GM04503 (cell line): ENCODE data around the gene MSH3.
"Not testable (repeated sequence)": the region's sequence is repeated elsewhere in the genome, so short reads cannot be mapped to it uniquely, and the experiment has no call there.

Experiments
- DNase-seq: peaks from one replicate; pipeline ENCODE4 v3.0.0-alpha.2; 2012; ENCODE audit warnings: low read depth

The MSH3 gene

DNA sequence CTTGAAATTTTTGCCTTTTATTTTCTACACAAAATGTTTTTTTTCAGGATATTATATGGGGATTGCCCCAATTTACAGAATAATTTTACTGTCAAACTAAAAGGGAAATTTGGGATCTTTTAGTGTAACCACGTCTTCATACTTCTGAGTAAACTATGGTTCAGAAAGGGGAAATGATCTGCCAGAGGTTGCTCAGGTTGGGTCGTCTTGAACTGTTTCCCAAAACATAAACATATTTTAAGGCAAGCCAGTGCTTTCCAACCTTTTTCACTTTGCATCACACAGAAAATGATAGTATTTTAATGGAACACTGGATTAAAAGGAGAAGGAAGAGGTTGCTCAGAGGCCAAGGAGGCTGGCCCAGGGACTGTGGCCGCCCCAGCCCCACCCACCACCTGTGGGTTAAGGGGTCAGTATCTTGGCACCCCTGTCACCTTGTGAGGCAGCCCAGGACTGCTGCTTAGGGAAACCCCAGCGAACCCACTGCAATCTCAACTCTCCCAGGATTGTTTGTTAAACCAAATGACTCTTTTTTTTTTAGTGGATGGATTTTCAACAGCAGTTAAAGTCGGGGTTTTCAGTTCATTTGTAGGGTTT, 143.1 kb downstream of the MSH3 start:
- no peak for DNase-seq

DNA sequence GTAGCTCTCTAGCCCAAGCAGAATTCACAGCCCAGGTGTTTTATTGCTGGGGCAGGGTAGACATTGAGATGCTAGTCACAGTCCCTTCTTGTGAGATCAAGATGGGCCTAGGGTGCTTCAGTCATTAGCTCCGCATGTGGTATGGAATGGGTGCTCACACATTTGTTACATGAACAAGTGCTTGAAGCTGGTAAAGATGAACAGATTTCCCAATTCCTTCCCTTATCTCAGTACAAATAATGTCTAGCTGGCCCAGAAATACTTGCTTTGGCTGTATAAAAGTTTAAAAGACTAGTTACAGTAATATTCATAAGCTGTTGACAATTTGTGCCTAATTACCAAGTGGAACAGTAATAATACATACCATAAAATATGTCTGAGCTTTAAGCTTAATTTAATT, 143.7 kb downstream of the MSH3 start:
- DNase-seq, result no peak

- DNase-seq, result no peak
These were observed 144.2 kb downstream of the MSH3 start for GRCh38 chr5:80798633-80799032.

DNA sequence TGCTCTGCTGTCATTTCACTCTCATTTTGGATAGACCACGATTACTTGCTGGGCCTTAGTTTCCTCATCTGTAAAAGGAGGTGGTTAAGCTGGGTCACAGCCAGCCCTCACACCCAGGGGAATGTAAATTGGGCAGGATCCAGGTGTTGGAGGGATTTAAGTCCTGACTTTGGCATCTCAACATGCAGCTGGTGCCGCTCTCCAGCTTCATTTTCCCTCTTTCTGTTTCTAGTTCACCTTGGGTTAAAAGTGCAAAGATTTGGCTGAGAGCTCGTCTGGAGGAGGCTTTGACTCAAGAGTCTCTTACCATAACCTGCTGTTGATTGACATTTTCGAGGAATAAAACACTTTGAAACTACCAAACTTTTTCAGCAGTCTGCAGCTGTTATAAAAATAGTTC, 144.6 kb downstream of the MSH3 start:
- no peak for DNase-seq

GRCh38 chr5:80799573-80799972, 145.1 kb downstream of the MSH3 start:
- no peak for DNase-seq

- no peak for DNase-seq
These were observed 149.9 kb downstream of the MSH3 start for GRCh38 chr5:80804332-80804731.

DNA sequence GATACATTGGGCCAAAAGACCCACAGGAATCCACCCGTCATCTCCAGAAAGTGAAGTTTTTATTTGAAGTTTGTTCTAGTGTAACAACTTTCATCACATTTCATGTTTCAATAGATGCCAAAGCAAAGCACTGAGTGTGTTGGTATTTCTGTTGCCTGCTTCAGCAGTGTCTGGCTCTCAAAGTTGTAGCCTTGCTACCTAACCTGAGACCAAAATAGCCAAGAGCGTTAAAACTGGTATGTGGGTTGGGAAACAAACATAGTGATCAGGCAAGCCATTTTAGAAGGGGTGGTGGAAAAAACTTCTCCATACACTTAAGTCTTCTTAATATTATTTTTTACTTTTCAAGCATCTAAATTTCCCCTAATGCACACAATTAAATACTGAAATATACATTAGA, 150.6 kb downstream of the MSH3 start:
- no peak for DNase-seq

GRCh38 chr5:80806929-80807328, 152.5 kb downstream of the MSH3 start:
- DNase-seq, result no peak

DNA sequence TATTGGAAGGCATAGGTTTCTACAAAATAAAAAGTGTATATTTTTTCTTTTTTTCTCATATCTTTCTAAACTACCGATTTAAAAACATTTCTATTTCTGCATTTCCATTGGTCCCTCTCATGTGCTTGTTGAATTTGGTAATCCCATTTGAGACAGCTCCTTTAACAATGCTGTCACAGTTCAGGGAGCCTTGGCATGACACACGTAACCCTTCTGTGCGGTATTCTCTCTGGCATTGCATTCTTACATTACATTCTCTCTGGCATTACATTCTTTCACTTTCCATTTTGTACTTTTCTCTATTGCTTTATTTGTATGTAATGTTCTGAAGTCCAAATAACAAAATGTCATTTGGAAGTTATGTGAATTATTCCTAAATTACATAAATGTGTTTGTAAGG, 155.0 kb downstream of the MSH3 start:
- no peak for DNase-seq

- no peak for DNase-seq
These were observed 156.0 kb downstream of the MSH3 start for GRCh38 chr5:80810425-80810824.

DNA sequence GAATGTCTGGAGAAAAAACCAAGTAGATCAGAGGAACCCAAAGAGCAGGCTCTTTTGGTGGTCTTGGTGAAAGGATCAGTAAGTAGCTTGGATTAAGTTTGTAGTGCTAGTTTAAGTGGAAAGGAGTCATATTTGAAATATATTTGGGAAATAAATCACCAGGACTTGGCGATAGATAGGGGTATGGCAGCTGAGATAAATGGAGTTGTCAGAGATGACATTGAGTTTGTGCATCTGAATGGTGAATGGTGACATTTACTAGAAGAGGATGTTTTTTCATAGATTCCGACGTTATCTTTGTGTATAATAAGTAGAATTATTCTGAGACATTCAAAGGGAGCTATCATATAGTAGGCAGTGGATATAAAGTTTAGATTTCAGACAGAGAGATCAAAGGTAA, 162.1 kb downstream of the MSH3 start:
- no peak for DNase-seq

- DNase-seq, result no peak
These were observed 166.2 kb downstream of the MSH3 start for GRCh38 chr5:80820685-80821084.

DNA sequence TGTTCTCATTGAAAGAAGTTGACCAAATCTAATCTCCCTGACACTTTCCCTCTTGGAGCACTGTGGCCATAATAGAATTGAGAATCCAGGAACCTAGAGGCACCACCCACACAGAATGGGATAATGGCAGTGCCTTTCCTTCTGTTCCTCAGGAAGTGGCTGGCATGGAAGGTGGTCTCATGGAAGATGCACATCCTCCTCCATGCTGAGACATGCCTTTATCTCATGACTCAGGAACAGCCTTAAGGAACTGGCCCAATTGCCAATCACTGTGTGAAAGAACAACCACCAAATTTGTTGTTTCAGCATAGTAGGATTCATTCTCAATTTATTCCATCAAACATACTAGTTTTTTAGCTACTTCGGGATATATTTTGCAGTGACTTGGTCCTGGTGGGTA, 168.2 kb downstream of the MSH3 start:
- DNase-seq, result no peak

GRCh38 chr5:80824159-80824558, 169.7 kb downstream of the MSH3 start:
- not testable (repeated sequence) for DNase-seq

DNA sequence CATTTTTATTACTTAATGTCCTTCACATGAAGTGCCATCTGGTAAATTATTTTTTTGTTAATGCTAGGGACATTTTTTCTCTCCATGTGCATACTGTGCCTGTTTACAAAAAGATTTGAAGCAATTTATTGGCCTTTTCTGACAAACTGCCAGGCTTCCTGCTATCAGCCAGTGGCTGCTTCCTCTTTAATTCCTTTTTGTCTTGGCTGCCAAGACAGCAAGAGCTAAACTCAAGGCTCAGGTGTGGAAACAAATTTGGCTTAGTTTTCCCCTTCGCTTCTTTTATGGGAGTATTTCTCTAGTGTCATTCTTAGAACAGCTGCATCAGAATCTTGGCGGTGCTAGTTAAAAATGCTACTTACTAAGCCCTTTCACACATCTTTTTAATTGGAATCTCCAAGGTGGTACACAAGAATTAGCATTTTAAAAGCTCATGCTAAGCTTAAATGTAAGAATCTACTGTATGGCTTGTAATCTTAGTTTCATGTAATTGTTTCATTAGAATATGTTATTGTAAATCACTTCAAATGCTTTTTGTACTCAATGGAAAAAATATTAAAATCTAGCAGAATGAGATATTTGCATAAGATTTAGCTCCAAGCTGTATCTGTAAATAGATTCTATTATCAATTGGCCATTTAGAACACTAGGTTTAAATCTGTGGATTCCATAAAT, 171.5 kb downstream of the MSH3 start:
- DNase-seq, result no peak

DNA sequence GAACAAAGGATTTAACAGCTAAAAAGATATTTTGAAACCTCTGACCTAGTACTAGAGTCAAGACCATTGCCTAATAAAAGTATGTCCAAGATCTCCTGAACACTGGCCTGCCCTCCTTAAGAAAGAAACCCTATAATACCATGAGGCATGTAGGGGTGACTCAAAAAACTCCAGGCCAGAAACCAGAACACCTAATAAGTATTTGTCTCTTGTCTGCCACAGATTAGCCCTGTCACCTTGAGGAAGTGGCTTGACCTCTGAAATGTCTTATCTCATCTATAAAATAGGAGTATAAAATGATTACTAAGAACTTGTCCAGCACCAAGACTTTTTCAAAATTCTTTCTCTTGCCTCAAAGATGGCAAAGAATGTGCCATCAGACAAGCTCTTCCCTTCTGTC, 180.3 kb downstream of the MSH3 start:
- DNase-seq, result no peak

DNA sequence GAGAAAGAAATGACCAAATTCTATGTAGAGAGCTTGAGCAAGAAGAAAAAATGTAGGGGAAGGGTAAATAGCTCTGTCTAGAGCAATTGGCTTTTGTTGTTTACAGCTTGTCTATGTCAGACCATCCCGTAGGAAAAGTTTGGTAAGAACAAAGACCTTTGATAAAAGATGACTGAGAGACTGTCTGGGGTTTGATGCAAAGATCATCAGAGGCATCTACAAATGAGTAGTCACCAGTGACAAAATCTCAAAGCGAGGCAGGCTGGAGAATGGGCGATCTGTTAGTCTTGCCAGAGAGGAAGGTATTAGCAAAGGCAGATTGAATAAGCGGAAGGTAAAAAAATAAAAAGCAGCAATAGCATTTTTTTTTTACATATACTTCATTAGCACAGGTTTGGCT, 180.7 kb downstream of the MSH3 start:
- no peak for DNase-seq

DNA sequence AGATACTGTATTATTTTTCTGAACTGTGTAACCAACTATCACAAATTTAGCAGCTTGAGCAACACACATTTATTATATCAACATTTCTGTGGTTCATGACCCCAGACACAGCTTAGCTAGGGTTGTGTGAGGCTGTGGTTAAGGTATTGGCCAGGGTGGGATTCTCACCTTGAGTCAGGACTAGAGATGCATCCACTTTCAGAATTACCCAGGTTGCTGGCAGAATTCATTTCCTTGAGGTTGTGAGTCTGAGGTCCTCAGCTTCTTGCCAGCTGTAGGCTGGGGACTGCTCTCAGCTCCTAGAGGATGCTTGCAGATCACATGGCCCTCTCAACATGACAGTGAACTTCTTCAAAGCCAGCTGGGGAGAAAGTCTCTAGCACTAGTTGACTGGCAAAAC, 183.2 kb downstream of the MSH3 start:
- no peak for DNase-seq

DNA sequence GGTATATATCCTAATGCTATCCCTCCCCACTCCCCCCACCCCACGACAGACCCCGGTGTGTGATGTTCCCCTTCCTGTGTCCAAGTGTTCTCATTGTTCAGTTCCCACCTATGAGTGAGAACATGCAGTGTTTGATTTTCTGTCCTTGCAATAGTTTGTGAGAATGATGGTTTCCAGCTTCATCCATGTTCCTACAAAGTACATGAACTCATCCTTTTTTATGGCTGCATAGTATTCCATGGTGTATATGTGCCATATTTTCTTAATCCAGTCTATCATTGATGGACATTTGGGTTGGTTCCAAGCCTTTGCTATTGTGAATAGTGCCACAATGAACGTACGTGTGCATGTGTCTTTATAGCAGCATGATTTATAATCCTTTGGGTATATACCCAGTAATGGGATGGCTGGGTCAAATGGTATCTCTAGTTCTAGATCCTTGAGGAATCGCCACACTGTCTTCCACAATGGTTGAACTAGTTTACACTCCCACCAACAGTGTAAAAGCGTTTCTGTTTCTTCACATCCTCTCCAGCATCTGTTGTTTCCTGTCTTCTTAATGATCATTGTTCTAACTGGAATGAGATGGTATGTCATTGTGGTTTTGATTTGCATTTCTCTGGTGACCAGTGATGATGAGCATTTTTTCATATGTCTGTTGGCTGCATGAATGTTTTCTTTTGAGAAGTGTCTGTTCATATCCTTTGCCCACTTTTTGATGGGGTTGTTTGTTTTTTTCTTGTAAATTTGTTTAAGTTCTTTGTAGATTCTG, 186.8 kb downstream of the MSH3 start:
- DNase-seq, result peak; percentile 14

DNA sequence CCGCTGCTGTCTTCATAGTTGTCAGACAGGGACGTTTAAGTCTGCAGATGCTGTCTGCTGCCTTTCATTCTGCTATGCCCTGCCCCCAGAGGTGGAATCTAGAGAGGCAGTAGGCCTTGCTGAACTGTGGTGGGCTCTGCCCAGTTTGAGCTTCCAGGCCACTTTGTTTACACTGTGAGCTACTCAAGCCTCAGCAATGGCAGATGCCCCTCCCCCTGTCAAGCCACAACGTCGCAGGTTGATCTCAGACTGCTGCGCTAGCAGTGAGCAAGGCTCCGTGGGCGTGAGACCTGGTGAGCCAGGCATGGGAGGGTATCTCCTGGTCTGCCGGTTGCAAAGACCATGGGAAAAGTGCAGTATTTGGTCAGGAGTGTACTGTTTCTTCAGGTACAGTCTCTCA, 192.0 kb downstream of the MSH3 start:
- not testable (repeated sequence) for DNase-seq

- DNase-seq, result not testable (repeated sequence)
These were observed 195.7 kb downstream of the MSH3 start for GRCh38 chr5:80850168-80850567.

DNA sequence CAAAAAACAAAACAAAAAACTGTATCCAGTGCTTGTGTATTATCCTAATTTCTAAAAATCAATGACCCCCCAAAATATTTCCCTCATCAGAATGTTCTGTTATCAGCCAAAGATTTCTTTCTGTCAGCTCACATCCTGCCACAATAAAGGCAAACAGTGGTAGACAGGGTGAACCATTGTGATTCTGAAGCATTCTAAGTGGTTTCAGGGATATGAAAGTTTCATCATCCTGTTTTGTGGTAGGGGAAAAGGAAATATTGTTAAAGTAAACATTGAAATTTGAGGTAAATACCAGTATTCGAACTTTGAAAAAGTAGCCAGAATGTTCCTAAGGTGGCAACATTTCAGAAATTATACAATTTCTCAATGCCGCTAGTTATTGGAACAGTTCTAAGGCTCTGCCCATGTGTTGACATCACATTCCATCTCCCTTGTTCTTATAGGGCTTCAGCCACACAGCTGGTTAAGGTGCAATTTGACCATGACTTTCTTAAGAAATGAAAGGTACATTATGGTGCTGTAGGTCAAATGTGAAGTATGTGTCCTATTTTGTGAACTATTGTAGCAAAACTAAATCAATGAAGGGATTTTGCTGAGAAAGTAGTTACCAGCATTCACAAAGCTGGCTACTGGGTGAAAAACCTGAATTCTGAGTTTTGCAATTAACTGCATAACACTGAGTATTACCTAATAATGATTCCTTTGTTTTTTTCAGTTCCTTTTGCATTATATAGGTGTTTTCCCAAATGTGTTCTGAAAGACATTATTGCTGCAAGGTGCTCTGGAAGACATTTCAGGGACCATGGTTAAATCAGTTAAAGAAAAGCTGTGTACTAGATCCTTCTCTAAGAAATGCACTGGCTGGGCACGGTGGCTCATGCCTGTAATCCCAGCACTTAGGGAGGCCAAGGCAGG, 198.1 kb downstream of the MSH3 start:
- no peak for DNase-seq
